Measurements from ENCODE around the gene DNAH12.

- TF ChIP-seq POLR2A (IDR thresholded peaks at IDR 0.05; ENCODE audit: low read length) (no peak), GATA1 (IDR thresholded peaks at IDR 0.05; ENCODE audit: low read depth, low read length) (no peak)
Measured at GRCh38 chr3:57446318-57446841, 97.8 kb downstream of the DNAH12 start.
